GM19463 (cell line): ENCODE data around the gene GSG1L.

Source experiments
- ATAC-seq: cut with Tn5 transposase; IDR thresholded peaks from one replicate; pipeline ENCODE4 v1.9.1; 2021; ENCODE audit warnings: mild to moderate bottlenecking, moderate library complexity; ENCODE audit not compliant: unreplicated experiment

Gene GSG1L

DNA sequence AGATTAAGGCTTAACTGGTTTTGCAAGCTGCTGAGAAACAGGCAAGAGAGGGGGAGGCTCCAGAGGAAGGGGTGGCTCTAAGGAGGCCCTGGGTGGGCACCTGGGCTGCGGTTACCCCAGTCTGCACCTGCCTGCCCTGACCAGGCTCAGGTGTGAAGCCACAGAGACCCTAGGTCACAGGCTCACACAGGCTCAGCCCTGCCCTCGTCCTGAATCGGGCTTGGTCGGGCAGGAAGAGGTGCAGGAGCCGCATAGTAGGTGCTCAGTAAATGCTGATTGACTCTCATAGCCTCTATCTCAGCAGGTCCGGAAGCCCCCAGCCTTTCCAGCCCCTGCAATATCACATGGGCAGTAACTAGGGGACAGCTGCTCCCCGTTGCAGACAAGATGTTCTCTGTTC lies 203.4 kb downstream of the GSG1L start:
- ATAC-seq, result no peak

- ATAC-seq, result no peak
Observed at GRCh38 chr16:27859020-27859419, 204.5 kb downstream of the GSG1L start.

- ATAC-seq, result no peak
Observed at GRCh38 chr16:27853651-27854050, 209.9 kb downstream of the GSG1L start.

- no peak for ATAC-seq
Observed at GRCh38 chr16:27853101-27853500, 210.4 kb downstream of the GSG1L start.

DNA sequence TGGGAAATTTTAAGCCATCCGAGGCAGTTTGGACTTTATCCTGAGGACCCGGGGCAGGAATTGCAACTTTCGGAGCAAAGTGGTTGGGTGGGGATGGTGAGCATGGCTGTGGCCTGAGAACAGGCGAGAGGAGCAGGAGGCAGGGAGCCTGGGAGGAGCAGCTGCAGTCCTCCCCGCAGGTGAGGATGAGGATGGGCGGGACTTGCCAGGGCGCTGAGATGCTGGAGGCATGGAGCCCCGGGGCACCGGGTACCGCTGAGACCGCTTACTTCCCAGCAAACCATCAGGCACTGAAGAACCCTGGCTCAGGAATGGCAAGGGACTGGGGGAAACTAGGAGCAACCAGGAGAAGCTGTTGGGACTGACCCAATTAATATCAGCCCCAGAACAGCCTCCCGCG lies 210.8 kb downstream of the GSG1L start:
- ATAC-seq, result no peak

- no peak for ATAC-seq
Observed at GRCh38 chr16:27852116-27852515, 211.4 kb downstream of the GSG1L start.

DNA sequence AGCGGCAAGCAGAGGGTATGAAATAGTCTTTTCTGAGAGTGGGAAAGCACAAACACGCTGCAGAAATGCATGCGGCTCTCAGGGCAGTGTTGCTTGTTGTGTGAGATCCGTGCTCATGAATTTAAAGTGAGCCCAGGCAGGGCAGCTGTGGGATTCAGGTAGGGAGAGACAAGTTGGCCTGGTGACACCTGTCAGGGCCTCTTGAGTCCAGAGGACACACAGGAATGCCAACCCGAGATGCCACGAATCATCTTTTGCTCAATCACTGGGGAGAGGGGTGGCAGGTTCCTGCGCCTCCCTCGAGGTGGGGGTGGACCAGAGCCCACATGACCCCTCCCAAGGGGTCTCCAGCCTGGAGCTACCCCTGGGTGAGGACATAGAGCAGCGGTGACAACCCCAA lies 211.9 kb downstream of the GSG1L start:
- ATAC-seq, result no peak

GRCh38 chr16:27849621-27850020 lies 213.9 kb downstream of the GSG1L start:
- no peak for ATAC-seq

GRCh38 chr16:27847030-27847550 lies 216.4 kb downstream of the GSG1L start:
- ATAC-seq, result no peak

DNA sequence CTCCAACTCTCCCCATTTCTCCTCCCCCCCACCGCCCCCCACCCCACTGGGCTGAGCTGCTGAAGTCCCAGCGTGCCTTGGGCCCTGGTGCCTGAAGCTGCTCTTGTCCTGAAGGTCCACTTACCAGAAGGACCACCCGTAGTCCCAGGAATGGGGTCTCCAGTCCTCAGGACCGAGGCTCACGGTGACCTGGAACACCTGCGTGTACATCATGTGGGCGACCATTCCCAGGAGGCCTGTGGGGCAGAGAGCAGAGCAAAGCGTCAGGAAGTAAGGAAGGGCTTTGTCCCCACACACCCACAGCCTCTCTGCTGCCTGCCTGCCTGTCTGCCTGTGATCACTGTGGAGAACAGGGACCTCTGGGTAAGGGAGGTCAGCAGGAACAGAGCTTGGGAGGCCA lies 218.7 kb downstream of the GSG1L start:
- no peak for ATAC-seq

GRCh38 chr16:27843800-27844199 lies 219.7 kb downstream of the GSG1L start:
- ATAC-seq, result no peak

GRCh38 chr16:27841911-27842310 lies 221.6 kb downstream of the GSG1L start:
- no peak for ATAC-seq

DNA sequence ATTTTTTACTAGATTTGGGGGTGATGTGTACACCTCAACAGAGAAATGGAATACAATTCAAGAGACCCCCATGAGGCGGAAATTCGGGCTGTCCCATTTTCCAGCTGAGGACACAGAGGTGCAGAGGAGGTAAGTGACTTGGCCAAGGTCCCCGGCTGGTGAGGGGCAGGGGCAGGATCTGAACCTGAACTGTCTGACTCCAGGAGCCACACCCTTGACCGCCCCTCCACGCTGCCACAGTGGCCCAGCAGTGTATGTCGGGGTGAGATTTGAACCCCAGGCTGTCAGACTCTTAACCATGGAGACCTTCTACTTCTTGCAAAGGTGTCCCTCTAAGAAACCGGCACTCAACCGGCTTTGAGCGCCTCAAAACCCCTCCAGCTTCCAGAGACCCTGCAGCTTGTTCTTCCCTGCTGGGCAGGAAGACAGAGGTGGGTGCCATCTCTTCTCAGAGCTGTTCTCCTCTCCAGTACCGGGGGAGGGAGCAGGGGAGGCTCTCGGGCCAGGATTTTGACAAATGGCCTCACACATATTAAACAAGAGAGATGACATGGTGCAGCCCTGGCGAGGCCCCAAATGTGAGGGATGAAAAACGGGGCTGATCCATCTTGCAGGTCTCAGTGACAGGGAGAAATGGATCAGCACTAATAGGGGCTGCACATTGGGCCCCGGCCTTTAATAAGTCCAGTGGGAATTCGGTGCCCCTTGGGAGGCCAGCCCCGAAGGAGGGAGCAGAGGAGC lies 222.3 kb downstream of the GSG1L start:
- no peak for ATAC-seq

DNA sequence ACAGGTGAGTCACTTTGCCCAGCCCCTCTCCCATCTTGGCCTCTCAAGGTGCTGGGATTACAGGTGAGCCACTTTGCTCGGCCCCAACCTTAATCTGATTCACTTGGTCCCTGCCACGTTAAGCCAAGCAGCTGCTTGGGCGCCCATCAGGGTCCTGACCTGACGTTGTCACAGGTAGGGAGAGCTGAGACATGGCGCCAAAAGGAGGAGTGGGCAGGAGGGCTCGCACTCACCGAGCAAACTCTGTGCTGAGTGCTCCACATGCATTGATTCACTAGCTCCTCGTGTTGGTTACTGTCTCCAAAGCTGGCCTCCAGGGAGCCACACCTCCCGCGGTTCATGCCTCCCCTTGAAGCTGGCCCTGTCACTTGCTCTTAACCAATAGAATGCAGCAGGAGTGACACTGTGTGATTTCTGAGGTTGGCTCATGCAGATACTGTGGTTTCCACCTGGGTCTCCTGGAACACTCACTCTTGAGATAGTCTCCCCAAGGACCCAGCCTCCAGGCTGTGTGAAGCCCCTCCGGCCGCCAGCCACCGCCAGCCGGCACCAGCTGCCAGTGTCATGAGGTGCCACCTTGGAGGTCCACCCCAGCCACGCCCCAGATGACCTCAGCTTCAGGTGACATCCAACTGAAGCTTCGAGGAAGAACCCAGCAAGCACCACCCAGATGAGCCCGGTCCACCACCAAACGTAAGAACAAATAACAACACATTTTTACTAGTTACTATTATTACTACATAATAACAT lies 223.0 kb downstream of the GSG1L start:
- ATAC-seq, result no peak

- ATAC-seq, result no peak
Observed at GRCh38 chr16:27839419-27839818, 224.1 kb downstream of the GSG1L start.

GRCh38 chr16:27838536-27839175 lies 224.9 kb downstream of the GSG1L start:
- ATAC-seq, result no peak

- ATAC-seq, result no peak
Observed at GRCh38 chr16:27829975-27830374, 233.5 kb downstream of the GSG1L start.

- no peak for ATAC-seq
Observed at GRCh38 chr16:27828671-27829070, 234.8 kb downstream of the GSG1L start.

GRCh38 chr16:27827765-27828164 lies 235.7 kb downstream of the GSG1L start:
- no peak for ATAC-seq

DNA sequence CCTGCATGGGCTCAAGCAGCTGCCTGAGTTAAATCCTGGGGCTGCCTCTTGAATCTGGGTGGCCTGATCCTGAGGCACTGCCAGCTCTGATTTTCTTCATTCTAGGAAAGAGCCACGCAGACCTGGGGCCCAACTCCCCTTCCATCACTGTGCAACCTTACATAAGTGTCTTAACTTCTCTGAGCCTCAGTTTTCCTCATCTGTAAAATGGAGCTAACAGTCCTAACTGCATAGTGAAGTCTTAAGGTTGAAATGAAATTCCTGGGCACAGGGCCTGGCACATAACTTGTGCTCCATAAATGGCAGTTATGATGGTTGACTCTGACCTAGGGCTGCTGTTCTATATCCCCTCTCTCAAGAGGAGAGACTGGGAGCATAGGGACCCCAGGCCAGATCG lies 236.6 kb downstream of the GSG1L start:
- no peak for ATAC-seq

DNA sequence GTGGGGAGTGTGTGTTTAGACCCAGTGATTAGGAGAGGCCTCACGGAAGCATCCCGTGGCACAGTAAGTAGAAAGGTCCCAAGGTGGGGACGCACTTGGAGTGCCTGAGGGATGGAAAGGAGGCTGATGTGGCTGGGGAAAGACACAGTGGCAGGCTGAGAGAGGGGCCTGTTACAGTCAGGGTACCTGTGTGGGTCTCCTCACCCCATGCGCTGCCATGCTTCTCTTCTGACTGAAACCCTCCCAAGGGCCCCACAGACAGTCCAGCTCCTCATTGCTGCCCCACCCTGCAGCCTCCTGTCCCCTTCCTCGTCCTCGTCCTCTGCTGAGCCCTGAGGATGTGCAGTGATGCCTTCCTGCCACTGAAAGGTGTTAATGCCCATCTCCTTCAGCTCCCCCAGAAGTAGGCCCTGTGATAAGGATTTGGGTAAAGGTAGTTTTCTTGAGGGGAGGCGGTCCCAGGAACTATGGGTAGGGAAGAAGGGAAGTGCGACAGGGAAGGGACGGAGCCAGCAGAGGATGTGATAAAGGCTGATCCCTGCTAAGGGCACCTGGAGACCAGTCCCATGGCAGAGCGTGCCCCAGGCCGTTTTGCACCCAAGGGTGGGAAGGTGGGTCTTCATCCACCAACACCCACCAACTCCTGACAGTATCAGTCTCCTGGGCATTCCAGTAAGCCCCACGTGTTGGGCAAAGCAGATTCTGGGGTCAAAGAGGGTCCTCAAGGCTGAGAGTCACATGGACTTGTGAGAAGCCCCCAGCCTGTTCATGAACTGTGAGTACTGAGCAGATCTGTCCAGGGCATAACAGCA lies 237.2 kb downstream of the GSG1L start:
- no peak for ATAC-seq
